GM19238 (cell line): ENCODE results near the gene SLC30A2.

ENCODE experiments used
- DNase-seq: peaks from one replicate; pipeline ENCODE4 v3.0.0; 2011; ENCODE audit warnings: low spot score; ENCODE audit not compliant: insufficient read length

Gene SLC30A2

DNA sequence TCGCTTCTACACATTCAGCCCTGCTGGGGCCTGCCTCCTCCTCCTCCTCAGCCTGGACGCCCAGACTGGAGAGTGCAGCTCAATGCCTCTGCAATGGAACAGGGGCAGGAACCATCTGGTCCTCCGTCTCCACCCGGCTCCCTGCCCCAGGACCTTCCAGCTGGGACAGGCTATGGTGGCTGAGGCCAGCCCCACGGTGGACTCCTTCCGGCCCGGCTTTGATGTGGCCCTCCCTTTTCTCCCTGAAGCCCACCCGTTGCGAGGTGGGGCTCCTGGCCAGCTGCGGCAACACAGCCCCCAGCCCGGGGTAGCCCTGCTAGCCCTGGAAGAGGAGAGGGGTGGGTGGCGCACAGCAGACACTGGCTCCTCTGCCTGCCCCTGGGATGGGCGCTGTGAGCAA, 22.9 kb downstream of the SLC30A2 start:
- no peak for DNase-seq

DNA sequence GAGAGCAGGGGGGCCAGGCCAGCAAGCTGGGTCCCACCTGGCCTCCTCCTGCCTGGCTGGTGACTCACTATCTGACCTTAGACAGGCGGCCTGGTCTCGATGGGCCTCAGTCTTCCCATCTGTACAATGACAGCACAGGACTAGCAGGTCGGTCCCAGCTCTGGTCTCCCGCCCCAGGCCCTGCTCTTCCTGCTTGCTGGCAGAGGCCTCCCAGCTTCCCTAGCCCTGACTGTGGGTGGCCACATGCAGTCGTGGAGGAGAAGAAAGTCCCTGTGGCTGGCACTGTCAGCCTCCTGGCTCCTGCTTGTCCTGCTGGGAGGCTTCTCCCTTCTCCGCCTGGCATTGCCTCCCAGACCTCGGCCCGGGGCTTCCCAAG, 23.5 kb downstream of the SLC30A2 start:
- DNase-seq = no peak

DNA sequence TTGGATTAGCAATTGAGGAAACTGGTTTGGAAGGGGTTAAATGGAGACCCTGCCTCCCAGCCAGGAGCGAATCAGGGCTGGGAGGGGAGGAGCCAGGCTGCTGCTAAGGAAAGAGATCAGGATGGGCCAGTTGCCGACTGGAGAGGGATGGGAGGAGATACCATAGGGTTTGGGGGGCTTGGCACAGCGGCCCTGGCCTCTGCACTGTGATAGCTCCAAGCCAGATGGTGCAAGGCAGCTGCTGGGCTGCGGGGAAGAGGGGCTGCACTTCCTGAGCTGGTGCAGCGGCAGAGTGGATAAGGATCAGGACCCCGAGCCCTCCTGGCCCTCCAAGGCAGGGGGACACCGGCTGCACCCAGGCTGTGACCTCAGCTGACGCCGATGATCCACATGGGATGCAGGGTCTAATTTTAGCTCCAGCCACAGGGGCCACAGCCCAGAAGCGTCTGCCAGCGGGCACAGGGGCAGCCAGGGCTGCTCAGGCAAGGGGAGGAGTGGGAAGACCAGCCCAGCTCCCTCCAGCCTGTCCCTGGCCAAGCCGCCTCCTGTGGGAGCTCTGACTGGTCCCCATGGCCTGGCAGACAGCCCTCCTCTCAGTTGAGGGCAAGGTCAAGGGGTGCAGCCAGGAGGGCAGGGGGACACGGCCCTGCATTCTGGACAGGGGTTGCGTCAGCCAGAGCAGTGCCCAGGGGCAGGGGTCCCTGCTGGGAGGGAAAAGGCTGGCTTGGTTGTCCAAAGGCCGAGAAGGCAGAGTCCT, 24.1 kb downstream of the SLC30A2 start, which contains the start of gene EXTL1:
EXTL1 (plus strand) TSS at position 129 of the 757 bp plus-strand sequence. CDS start 872 bp downstream, outside the sequence.
- DNase-seq = no peak

DNA sequence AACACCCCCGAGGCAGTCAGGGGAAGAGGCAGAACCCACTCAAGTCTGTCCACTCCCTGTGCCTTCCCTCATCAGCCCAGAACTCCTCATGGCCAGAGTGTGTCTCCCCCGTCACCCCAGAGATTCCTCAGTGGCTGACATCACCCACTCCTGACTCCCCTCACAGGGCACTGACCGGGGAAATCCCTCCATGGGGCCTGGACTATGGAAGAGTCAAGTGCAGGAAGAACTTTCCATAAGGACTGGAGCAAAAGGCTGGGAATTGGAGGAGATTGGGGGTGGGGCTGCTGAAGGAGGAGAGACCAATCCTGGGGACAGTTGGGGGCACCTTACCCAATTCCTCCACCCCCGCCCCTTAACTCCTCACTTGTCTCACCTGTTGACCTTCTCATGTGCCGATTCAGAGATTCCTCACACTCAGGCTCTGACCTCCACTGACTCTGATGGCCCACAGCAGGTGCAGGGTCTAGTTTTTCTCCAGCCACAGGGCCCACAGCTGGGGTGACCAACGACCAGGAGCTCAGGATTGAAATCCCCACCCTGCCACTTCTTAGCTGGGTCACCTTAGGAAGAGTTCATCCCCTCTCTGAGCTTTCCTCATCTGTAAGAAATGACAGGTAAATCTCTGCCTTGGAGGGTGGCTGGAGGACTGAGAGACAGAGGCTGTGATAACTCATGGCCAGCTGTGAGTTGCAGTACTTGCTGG, 24.8 kb downstream of the SLC30A2 start:
- no peak for DNase-seq

DNA sequence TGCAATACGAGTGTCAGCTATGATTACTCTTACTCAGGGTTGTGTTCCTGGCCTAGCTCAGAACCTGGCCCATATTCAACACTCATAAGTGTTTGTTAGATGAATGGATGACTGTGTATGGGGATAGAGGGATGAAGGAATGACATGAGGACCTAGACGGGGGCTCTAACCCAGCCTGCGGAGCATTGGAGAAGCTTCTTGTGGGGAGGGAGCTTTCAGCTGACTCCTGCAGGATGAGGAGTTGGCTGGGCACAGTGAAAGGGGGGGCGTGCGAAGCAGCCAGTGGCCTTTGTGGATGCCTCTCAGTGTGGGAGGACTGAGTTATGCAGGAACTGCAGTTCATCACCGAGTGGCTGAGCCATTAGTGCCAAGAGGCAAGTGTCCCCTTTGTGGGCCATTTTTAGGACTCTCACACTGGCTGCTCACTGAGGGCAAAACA, 25.6 kb downstream of the SLC30A2 start:
- DNase-seq = no peak

DNA sequence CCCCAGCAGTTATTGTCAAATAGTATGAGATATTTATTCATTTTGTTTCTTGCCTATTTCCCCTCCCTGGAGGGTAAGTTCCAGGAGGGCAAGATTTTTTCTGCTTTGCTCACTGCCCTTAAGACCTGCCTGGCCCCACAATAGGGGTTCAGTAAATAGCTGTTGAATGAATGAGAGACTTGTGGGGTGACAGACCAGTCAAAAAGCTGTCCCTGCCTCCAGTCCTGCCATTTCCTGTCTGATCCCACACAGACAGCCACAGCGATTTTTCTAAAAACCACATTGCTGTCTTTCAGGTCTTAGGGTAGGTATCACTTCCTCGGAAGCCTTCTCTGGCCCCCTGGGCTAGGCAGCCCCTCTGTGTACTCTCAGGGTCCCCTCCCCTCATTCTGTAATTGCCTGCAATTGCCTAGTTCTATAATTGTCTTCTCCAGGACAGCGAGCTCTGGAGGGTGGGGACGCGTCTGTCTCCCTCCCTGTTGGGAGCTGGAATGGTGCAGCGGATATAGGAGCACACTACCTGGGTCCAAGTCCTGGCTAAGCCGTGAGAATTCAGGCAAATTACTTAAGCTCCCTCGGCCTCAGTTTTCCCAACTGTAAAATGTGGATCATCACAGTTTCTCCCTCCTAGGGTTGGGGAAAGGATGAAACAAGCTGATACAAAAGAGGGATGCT, 26.1 kb downstream of the SLC30A2 start:
- DNase-seq = no peak

DNA sequence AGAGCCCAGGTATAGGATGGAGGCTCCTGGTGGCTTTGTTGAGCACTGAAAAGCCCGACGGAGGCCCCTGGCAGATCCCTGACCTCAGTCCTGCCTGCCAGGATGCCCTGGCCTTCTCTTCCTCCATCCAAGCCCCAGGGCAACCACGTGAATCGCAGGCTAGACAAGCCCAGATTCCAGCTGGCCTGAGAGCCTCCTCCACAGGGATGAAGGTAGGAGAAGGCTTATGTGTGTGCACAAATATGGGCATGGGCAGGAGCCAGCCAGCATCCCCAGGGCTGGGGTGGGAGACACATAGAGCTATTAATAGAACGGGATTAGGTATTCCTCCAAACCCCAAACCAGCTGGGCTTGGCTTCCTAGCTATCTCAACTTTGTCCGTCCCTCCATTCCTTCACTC, 28.3 kb downstream of the SLC30A2 start:
- DNase-seq = no peak

DNA sequence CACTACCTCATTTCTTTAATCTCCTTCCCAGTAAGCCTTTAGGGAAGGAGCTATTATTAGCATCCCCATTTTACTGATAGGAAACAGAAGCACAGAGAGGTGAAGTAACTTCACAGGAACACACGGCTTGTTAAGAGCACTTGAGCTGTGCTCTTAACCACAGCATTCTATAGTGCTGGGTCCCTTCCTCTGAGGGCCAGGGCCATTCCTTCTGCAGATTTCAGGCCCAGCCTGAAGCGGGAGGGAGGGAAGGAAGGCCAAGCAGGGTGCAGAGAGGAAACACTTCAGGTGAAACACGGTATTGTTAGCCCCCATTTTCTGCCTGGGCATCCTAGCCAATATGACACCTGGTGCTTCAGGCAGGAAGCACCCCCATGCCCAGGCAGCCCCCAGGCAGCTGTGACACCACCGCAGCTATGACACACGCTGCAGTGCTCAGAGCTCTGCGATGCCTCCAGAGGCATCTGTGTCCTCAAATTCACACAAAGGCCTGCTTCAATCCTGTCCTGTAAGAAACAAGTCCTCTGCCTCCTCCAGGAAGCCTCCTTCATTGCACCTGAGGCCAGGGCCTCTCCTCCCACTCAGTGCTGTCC, 28.9 kb downstream of the SLC30A2 start:
- no peak for DNase-seq

DNA sequence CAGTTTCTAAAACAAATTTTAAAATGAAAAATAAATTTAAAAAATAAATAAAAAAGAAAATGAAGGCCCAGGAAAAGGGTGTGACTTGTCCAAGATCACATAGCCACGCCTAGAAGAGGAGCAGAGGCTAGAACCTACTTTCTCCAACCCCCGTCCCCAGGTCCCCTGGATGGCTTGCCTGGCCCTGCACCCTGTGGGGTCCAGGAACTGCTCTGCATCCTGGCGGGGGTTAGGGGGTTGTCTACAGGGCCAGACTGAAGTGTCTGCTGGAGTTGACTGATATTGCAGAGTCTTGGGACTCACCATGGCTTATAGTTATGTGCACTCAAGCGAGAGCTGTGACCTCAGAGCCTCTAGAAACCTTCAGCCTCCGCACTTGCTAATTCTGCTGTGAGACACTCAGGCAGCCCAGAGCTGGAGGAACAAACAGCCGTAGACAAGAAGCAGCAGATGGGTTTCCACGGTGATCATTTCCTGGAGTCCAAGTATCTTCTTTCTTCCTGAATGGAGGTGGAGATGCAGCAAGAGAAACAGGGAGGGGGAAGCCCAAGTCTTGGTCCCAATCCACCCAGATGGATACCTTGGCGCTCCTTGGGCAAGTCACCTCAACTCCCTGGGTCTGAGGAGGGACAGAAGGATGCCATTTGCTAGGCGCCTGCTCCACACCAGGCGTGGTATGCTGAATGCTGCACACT, 29.5 kb downstream of the SLC30A2 start:
- DNase-seq = no peak

DNA sequence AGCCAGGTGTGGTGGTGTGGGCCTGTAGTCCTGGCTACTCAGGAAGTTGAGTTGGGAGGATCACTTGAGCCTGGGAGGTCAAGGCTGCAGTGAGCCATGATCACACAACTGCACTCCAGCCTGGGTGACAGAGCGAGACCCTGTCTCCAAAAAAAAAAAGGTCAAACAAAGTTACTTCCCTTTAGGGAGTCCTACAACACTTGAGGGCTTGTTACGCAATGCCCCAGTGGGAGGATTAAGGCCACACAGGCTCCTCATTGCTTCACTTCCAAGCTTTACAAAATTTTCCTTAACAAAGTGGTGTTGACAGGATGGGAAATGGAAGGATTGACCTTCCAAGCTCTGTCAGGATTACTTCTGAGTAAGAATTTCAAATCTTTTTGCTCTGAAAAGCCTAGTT, 30.6 kb downstream of the SLC30A2 start:
- DNase-seq = no peak

DNA sequence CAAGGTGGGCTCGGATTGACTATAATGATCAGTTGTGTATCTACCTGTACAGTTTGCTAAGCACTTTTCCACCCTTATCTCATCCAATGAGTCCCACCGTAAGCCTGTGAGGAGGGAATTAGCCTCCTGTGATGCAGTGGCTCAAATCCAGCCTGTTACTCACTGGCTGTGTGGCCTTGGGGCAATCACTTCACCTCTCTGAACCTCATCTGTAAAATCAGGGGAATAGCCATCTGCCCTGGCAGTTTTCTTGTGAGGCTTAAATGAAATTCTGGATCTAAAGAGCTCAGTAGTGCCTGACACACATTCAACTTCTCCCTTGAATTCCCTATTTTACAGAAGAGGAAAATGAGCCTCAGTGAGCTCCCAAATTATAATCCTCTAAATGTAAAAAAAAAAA, 31.7 kb downstream of the SLC30A2 start:
- DNase-seq = no peak

DNA sequence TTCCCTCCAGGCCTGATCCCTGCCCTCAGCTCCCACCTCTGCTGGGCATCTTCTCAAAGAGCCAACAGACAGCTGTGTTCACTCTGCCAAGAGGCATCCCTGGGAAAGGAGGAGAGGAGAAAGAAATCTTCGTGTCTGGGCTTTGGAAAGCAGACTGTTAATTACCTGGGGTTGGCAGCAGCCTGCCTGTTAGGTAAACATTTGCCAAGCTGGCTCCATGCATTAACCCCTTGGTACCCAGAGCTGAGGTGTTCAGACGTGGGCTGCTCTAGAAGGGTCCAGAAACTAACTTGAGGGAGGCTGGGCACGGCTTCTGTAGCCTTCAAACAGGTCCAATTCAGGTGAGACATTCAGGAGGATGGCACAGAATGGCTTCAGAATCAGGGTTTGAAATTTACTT, 33.1 kb downstream of the SLC30A2 start:
- no peak for DNase-seq

DNA sequence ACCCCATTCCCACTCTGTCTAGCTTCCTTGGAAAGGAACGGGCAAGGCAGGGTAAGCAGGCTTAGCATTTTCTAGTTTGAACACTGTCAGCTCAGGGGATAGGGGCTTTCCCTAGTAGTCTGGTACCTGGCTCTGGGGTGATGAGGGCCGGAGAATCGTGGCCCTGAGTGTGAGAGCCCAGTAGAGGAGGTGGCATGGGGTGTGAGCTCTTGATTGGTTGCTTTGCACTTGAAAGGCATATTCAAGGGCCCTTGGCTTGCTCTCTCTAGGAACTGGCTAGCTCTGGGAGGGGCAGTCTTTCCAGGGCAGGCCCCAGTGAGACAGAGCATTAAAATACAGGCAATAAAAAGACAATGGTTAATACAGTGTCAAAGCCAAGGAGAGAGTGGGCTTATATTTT, 35.1 kb downstream of the SLC30A2 start:
- DNase-seq = no peak

DNA sequence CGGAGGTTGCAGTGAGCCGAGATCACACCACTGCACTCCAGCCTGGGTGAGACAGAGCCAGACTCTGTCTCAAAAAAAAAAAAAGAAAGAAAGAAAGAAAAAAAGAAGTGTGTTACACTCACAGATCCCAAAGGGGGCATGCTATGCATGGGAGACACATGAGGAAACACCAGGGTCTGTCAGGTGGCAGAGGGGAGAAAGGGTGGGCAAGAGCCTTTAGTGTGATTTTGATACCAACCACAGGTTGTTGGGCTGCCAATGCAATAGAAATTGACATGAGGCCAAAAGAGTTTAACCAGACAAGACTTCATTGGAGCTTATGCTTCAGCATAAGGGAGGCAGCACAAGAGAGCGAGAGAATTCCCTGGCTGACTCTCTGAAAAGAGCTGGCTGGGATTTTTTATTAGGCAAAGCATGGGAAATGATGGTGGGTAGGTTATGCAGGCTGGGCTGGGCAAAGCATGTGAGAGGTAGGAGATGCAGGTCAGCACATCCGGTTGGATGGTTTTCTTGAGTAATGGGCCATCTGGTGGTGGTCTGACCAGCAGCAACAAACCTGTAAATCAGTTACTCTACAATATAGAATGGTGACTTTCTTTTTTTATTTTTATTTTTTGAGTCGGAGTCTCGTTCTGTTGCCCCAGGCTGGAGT, 36.0 kb downstream of the SLC30A2 start:
- DNase-seq = no peak

DNA sequence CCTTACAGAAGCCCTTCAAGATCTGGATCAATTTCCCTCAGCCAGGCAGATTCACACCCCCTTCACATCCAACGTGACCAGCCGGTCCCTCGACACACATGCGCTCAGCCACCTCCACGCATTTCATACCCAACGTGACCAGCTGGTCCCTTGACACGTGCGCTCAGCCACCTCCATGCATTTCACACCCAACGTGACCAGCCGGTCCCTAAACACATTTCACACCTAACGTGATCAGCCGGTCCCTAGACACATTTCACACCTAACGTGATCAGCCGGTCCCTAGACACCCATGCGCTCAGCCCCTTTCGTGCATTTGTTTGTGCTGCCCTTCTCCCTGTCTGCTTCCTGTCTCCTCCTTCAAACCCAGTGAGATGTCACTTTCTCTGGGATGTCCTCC, 39.2 kb downstream of the SLC30A2 start:
- DNase-seq = no peak

DNA sequence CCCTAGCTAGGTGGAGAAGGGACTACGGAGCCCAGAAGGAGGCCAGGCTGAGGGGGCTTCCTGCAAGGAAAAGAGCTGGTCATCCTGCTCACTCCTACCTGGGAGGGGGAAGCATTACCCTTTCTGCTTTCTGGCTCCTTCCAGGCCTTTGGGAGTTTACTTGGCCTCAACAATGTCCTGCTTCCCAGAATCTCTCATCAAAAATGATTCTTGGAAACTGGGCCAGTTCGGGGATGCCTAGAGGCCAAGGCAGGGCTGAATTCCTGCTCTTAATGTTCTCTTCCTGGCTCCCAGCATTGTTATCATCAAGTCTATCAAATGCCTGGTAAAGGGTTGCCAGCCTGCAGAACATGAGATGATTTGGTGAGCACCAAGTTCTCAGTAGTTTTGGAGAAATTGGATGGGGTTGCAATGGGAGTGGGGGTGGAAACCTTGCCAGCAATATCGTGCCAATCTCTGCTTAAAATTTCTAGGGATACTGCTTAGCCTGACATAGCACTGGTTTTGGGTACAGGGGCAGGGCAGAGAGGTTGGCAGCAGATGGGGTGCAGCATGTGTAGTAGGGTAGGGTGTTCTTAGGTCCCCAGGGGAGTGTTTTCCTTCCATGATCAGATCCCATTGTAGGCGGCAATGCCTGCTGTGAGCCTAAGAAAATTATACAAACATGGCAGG, 40.3 kb downstream of the SLC30A2 start:
- no peak for DNase-seq

DNA sequence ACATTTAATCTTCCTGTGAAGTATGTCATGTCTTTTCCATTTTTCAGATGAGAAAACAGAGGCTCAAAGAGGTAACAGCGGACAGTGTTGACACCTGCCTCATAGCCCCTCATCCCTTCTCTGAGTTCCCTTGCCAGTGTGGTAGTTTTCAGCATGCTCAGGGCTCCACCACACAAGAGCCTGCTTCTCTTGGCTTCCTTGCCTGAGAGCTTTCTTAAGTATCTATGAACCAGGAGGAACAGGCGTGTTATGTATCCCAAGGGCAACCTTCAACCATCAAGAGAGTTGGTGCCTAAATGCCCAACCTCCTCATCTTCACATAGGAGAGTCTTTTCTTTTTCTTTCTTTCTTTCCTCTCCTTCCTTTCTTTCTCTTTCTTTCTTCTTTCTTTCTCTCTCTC, 42.2 kb downstream of the SLC30A2 start:
- DNase-seq = no peak

DNA sequence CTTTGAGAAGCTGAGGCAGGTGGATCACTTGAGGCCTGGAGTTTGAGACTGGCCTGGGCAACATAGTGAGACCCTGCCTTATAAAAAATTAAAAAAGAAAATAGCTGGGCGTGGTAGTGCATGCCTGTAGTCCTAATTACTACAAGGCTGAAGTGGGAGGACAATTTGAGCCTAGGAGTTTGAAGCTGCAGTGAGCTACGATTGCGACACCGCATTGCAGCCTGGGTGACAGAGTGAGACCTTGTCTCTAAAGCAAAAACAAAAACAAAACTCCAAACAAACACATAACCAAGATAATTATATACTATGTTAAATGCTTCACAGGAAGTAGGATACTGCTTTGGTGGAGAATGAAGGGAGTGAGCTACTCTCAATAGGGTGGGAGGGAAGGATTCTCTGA, 42.7 kb downstream of the SLC30A2 start:
- no peak for DNase-seq

DNA sequence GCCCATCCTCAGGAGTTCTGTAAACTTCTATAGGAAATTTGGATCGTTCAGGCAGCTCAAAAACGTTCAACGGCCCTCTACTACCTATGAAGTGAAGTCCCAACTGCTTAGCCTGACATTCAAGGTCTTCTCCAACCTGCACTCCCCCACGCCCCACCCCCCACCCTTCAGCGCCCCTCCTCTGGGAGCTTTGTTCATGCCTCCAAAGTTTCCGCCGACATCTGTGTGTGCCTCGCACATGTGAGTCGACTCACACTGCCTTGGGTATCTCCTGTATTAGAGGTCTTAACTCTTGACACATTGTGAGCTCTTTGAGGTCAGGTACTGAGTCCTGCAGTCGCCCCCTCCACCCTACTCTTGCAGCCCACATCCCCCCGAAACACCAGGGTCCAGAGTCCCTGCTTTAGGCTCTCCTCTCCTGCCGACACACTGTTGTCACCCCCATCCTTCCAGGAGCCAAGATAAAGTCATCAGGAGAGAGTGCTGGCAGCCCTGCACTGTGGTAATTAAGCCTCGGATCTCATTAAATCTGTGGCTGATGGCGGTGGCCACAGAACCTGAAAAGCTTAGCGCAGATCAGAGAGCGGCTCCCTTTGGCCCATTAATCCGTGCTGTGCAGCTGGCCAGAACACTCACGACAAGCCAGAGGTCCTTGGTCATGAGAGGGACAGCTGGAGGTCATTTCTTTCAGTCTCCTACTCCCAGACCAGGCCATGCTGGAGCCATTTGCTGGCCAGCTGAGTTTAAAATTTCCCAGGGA, 46.7 kb downstream of the SLC30A2 start:
- no peak for DNase-seq
